Lower lobe of right lung (tissue), 2 donors: ENCODE results near the gene GLIPR1. TPM values are rescaled to one million over a fixed set of nuclear protein-coding genes. Genes with fewer than 3 reads are reported as not detected.
"Not testable (repeated sequence)": the region's sequence is repeated elsewhere in the genome, so short reads cannot be mapped to it uniquely, and the experiment has no call there.

Source experiments
- ATAC-seq, 2 donors: fragments of 200-7000 bp; cut with Tn5 transposase; one replicate each; pipeline ENCODE4 v1.9.1; 2020 to 2022; ENCODE audit warnings: mild to moderate bottlenecking in 2 of 2, moderate library complexity in 2 of 2
- DNase-seq: peaks from one replicate; pipeline ENCODE4 v3.0.0-alpha.2; 2020
- H3K27ac ChIP-seq: fragments of 200-600 bp; one replicate; pipeline ENCODE4 v1.8.0; 2022
- H3K27me3 ChIP-seq: fragments of 200-600 bp; one replicate; pipeline ENCODE4 v1.8.0; 2022; ENCODE audit warnings: low read depth
- H3K36me3 ChIP-seq: fragments of 200-600 bp; one replicate; pipeline ENCODE4 v1.8.0; 2022; ENCODE audit warnings: mild to moderate bottlenecking
- H3K4me1 ChIP-seq: fragments of 200-600 bp; one replicate; pipeline ENCODE4 v1.8.0; 2022
- H3K4me3 ChIP-seq: fragments of 200-600 bp; one replicate; pipeline ENCODE4 v1.8.0; 2022; ENCODE audit warnings: mild to moderate bottlenecking
- H3K9me3 ChIP-seq: fragments of 200-600 bp; one replicate; pipeline ENCODE4 v1.8.0; 2022
- intact Hi-C: fragments of 100-400 bp; cut with DNase I; formaldehyde crosslinking; loops from one replicate; pipeline ENCODE4 v1.11.0; 2022
- total RNA-seq: library from RNA; stranded (reverse); fragmentation: NEBNext Ultra II Directional; extraction: Animal tissue kit (Norgen Biotek cat#: 25700); gene quantifications from one replicate; pipeline ENCODE4 v1.2.1, GENCODE V29; 2021
- TF ChIP-seq, protein P1 (sequence below): fragments of 200-600 bp; IDR thresholded peaks from one replicate; pipeline ENCODE4 v1.8.0; 2022; ENCODE audit warnings: antibody characterized with exemption, mild to moderate bottlenecking
- donor health status: DM: no; HTN: yes; CAD: no; lungs with severe emphysema.

The GLIPR1 gene
- total RNA-seq, 1 donor from 2014 or later: 52.0 TPM

DNA sequence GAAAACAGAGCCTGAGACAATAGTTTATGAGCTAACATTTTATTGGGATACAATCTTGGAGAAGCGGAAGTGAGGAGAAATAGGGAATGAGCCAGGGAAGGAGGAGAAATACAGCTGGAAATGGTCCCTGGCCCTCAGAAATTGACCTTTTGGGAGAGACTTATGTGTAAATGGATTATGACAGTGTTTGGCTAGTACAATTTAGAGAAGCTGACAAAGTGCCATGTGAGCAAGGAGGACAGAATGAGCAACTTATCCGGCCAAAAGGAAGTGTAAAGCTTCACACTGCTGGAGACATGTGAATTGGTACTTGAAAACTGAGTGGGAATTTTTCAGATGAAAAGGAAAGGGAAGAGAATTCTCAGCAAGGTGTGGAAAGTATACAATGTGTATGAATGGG, 2.9 kb downstream of the GLIPR1 start:
- DNase-seq (no peak), ATAC-seq (no peak)
- Histone ChIP-seq H3K27me3 (no peaks in the 10 kb centered on the region), H3K4me3 (peak overlapping the region; percentile 48), H3K36me3 (no peaks in the 10 kb centered on the region), H3K4me1 (peaks cover 43% of the 10 kb centered on the region), H3K9me3 (no peaks in the 10 kb centered on the region), H3K27ac (peak overlapping the region; percentile 33)
- TF ChIP-seq, protein P1, sequence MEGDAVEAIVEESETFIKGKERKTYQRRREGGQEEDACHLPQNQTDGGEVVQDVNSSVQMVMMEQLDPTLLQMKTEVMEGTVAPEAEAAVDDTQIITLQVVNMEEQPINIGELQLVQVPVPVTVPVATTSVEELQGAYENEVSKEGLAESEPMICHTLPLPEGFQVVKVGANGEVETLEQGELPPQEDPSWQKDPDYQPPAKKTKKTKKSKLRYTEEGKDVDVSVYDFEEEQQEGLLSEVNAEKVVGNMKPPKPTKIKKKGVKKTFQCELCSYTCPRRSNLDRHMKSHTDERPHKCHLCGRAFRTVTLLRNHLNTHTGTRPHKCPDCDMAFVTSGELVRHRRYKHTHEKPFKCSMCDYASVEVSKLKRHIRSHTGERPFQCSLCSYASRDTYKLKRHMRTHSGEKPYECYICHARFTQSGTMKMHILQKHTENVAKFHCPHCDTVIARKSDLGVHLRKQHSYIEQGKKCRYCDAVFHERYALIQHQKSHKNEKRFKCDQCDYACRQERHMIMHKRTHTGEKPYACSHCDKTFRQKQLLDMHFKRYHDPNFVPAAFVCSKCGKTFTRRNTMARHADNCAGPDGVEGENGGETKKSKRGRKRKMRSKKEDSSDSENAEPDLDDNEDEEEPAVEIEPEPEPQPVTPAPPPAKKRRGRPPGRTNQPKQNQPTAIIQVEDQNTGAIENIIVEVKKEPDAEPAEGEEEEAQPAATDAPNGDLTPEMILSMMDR: no peak
- intact Hi-C loops: no loop called here

DNA sequence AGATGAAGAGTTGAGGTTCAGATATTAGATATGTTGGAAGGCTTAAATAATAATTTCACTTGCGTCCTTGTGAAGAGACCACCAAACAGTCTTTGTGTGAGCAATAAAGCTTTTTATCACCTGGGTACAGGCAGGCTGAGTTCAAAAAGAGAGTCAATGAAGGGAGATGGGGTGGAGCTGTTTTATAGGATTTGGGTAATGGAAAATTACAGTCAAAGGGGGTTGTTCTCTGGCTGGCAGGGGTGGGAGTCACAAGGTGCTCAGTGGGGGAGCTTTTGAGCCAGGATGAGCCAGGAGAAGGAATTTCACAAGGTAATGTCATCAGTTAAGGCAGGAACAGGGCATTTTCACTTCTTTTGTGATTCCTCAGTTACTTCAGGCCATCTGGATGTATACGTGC, 3.9 kb downstream of the GLIPR1 start:
- H3K4me1 ChIP-seq: peaks cover 36% of the 10 kb centered on the region
- H3K9me3 ChIP-seq, H3K27me3 ChIP-seq, ATAC-seq, H3K36me3 ChIP-seq, intact Hi-C loops, DNase-seq, H3K27ac ChIP-seq: not testable (repeated sequence)
- peak overlapping the region; percentile 48 for H3K4me3 ChIP-seq

- Histone ChIP-seq H3K27me3 (no peaks in the 10 kb centered on the region), H3K27ac (no peak overlapping the region), H3K4me3 (no peak overlapping the region), H3K9me3 (no peaks in the 10 kb centered on the region), H3K4me1 (peaks cover 28% of the 10 kb centered on the region), H3K36me3 (peaks cover 19% of the 10 kb centered on the region)
- ATAC-seq (no peak), DNase-seq (no peak)
- intact Hi-C loops: no loop called here
- TF ChIP-seq, protein P1: no peak
Observed at GRCh38 chr12:75487308-75487707, 6.8 kb downstream of the GLIPR1 start.

DNA sequence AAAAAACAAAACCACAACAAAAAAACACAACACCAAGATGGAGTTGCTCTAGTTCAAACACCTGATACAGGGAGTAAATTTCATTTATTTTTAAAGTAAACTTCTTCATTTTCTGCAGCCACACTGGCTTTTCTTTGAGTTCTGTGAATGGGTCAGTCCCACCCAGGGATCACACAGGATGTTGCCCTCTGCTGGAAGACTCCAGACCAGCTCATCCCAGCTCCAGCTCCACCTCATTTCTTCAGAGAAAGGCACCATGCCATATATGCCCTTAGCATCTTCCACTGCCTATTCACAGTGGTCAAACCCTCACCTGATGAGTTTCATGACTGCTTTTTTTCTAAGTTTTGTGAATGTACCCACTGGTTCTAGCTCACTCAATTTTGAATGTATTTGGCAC, 8.0 kb downstream of the GLIPR1 start:
- peak in 1 of 2 donors; percentile 71 for ATAC-seq
- Histone ChIP-seq H3K4me3 (no peak overlapping the region), H3K36me3 (peaks cover 30% of the 10 kb centered on the region), H3K9me3 (no peaks in the 10 kb centered on the region), H3K4me1 (peaks cover 15% of the 10 kb centered on the region), H3K27me3 (no peaks in the 10 kb centered on the region), H3K27ac (no peak overlapping the region)
- DNase-seq: no peak
- intact Hi-C loops: no loop called here
- TF ChIP-seq, protein P1: peak; percentile 44

DNA sequence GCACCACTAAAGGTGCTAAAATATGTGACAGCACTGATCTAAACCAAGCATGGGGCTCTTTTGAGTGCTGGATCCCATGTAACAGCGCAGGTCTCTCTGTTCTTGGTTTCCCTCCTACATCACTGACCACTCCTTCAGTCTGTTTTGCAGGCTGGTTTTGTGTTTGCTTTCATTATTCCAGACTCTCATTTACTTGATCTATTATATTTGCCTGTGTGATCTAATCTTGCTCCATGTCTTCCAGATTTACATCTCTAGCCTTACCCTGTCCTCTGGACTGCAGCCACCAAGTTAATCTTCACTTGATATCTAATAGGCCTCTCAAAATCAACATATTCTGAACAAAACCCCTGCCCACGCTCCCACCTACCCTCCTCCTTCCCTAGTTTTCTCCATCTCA, 8.6 kb downstream of the GLIPR1 start:
- DNase-seq: no peak
- no peak overlapping the region for H3K4me3 ChIP-seq
- no peaks in the 10 kb centered on the region for H3K9me3 ChIP-seq
- H3K27ac ChIP-seq: no peak overlapping the region
- intact Hi-C loops: no loop called here
- no peaks in the 10 kb centered on the region for H3K27me3 ChIP-seq
- H3K4me1 ChIP-seq: peaks cover 9% of the 10 kb centered on the region
- TF ChIP-seq, protein P1: no peak
- no peak for ATAC-seq
- H3K36me3 ChIP-seq: peaks cover 36% of the 10 kb centered on the region

GRCh38 chr12:75489613-75490210, 9.2 kb downstream of the GLIPR1 start:
- TF ChIP-seq, protein P1: no peak
- peaks cover 3% of the 10 kb centered on the region for H3K4me1 ChIP-seq
- DNase-seq (no peak), ATAC-seq (no peak)
- no peak overlapping the region for H3K27ac ChIP-seq
- no peaks in the 10 kb centered on the region for H3K9me3 ChIP-seq
- H3K27me3 ChIP-seq: no peaks in the 10 kb centered on the region
- intact Hi-C loops: no loop called here
- no peak overlapping the region for H3K4me3 ChIP-seq
- H3K36me3 ChIP-seq: peaks cover 38% of the 10 kb centered on the region
